Measurements from ENCODE around the gene WRAP73. TPM values are rescaled to one million over a fixed set of nuclear protein-coding genes. Genes with fewer than 3 reads are reported as not detected.

Gene WRAP73
- total and polyA plus RNA-seq, 9 of the 15 experiments (the other 6 are each of a cell fraction or from before 2014, with no cell fraction given) = 4.3 to 51.8 (median 30.1) TPM

DNA sequence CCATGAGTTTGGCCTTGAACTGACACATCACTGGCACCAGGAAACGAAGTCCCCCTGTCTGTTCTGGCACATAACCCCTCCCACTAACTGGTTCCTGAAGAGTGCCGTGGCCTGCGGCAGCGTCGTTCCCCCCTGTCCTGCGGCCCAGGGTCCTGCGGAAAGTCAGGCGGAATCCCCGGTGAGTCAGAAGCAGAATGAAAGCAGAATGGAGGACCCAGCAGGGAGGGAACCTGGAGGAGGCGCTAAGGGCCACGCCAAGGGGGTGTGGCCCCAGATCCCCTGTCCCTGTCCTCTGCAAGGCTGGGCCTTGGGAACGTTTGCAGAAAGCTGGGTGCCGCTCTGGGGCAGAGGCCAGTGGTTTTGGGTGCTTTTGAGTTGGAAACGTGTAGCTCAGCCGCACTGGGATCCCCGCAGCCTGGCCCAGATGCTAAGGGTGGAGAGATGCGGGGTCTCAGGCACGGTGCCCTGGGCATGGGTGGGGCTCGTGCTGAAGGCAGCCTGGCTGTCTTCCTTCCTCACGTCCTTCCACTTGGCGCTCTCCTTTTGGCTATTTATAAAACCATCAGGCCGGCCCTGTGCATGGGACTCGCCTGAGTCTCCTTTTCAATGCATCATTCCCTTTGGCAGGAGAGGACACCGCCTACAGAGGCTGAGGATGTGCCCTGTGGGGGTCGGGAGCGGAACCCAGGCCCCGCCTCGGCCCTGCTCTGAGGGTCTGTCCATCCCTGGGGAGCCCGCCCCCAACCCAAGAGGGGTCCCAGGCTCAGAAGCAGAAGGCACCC, 38.6 kb upstream of the WRAP73 start (continued):
- TF ChIP-seq, protein P1, sequence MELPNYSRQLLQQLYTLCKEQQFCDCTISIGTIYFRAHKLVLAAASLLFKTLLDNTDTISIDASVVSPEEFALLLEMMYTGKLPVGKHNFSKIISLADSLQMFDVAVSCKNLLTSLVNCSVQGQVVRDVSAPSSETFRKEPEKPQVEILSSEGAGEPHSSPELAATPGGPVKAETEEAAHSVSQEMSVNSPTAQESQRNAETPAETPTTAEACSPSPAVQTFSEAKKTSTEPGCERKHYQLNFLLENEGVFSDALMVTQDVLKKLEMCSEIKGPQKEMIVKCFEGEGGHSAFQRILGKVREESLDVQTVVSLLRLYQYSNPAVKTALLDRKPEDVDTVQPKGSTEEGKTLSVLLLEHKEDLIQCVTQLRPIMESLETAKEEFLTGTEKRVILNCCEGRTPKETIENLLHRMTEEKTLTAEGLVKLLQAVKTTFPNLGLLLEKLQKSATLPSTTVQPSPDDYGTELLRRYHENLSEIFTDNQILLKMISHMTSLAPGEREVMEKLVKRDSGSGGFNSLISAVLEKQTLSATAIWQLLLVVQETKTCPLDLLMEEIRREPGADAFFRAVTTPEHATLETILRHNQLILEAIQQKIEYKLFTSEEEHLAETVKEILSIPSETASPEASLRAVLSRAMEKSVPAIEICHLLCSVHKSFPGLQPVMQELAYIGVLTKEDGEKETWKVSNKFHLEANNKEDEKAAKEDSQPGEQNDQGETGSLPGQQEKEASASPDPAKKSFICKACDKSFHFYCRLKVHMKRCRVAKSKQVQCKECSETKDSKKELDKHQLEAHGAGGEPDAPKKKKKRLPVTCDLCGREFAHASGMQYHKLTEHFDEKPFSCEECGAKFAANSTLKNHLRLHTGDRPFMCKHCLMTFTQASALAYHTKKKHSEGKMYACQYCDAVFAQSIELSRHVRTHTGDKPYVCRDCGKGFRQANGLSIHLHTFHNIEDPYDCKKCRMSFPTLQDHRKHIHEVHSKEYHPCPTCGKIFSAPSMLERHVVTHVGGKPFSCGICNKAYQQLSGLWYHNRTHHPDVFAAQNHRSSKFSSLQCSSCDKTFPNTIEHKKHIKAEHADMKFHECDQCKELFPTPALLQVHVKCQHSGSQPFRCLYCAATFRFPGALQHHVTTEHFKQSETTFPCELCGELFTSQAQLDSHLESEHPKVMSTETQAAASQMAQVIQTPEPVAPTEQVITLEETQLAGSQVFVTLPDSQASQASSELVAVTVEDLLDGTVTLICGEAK (IDR thresholded peaks at IDR 0.05) = no peak
- TF ChIP-seq, protein P1 (CRISPR knock-in tag; IDR thresholded peaks at IDR 0.05) = no peak
- no peak for TF ChIP-seq NELFE (IDR thresholded peaks at IDR 0.05; ENCODE audit: insufficient read depth, insufficient read length)
- TF ChIP-seq, protein P2, sequence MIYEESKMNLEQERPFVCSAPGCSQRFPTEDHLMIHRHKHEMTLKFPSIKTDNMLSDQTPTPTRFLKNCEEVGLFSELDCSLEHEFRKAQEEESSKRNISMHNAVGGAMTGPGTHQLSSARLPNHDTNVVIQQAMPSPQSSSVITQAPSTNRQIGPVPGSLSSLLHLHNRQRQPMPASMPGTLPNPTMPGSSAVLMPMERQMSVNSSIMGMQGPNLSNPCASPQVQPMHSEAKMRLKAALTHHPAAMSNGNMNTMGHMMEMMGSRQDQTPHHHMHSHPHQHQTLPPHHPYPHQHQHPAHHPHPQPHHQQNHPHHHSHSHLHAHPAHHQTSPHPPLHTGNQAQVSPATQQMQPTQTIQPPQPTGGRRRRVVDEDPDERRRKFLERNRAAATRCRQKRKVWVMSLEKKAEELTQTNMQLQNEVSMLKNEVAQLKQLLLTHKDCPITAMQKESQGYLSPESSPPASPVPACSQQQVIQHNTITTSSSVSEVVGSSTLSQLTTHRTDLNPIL (CRISPR knock-in tag; IDR thresholded peaks at IDR 0.05) = no peak
- TF ChIP-seq TBL1XR1 (IDR thresholded peaks at IDR 0.05; ENCODE audit: low read length in 2 of 2) = no peak
- TF ChIP-seq HCFC1 (IDR thresholded peaks at IDR 0.05; ENCODE audit: low read depth, low read length) = no peak
- TF ChIP-seq, protein P3, sequence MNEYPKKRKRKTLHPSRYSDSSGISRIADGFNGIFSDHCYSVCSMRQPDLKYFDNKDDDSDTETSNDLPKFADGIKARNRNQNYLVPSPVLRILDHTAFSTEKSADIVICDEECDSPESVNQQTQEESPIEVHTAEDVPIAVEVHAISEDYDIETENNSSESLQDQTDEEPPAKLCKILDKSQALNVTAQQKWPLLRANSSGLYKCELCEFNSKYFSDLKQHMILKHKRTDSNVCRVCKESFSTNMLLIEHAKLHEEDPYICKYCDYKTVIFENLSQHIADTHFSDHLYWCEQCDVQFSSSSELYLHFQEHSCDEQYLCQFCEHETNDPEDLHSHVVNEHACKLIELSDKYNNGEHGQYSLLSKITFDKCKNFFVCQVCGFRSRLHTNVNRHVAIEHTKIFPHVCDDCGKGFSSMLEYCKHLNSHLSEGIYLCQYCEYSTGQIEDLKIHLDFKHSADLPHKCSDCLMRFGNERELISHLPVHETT (CRISPR knock-in tag; conservative IDR thresholded peaks at IDR 0.05 in 1 of 2, IDR thresholded peaks at IDR 0.05 in 1 of 2) = no peak
- TF ChIP-seq, protein P4, sequence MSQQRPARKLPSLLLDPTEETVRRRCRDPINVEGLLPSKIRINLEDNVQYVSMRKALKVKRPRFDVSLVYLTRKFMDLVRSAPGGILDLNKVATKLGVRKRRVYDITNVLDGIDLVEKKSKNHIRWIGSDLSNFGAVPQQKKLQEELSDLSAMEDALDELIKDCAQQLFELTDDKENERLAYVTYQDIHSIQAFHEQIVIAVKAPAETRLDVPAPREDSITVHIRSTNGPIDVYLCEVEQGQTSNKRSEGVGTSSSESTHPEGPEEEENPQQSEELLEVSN (IDR thresholded peaks at IDR 0.05; ENCODE audit: borderline replicate concordance in 1 of 2, extremely low read depth in 1 of 2, insufficient read depth in 1 of 2, insufficient read length in 1 of 2, low read depth in 1 of 2, low read length in 1 of 2, poor library complexity in 1 of 2, severe bottlenecking in 1 of 2) = no peak
- no peak for TF ChIP-seq MEF2D (tag; conservative IDR thresholded peaks at IDR 0.05; ENCODE audit: low read depth)
- no peak for TF ChIP-seq ZNF561 (CRISPR knock-in tag; conservative IDR thresholded peaks at IDR 0.05)
- no peak for TF ChIP-seq HLTF (IDR thresholded peaks at IDR 0.05)
- TF ChIP-seq BCL6 (CRISPR knock-in tag; IDR thresholded peaks at IDR 0.05) = no peak
- no peak for TF ChIP-seq ZNF23 (CRISPR knock-in tag; IDR thresholded peaks at IDR 0.05)
